K562 (cell line): Measurements from ENCODE around the gene SOST. TPM values are rescaled to one million over a fixed set of nuclear protein-coding genes. Genes with fewer than 3 reads are reported as not detected.

Experiments
- BRD4 ChIP-seq: fragments of 200-600 bp; sonication (generic); IDR thresholded peaks from 2 replicates; pipeline ENCODE4 v1.6.1; 2017; ENCODE audit warnings: inconsistent platforms
- DDX20 ChIP-seq: fragments of 450-650 bp; IDR thresholded peaks from 2 replicates; pipeline ENCODE4 v1.6.1; 2016; ENCODE audit warnings: missing genetic modification characterization, low read depth, mild to moderate bottlenecking, missing compliant biosample characterization, moderate library complexity
- E4F1 ChIP-seq: fragments of 250-450 bp; sonication (Bioruptor Pico); IDR thresholded peaks from 2 replicates; pipeline ENCODE4 v1.5.0; 2021; ENCODE audit warnings: mild to moderate bottlenecking, borderline replicate concordance
- FOXK2 ChIP-seq, 2 experiments: fragments of 450-650 bp; IDR thresholded peaks in 1 of 2; conservative IDR thresholded peaks in 1 of 2; 2 replicates each; pipeline ENCODE4 v1.6.1; 2016; ENCODE audit warnings: low read depth in 2 of 2, mild to moderate bottlenecking in 1 of 2
- HMG20A ChIP-seq: fragments of 450-650 bp; formaldehyde crosslinking; conservative IDR thresholded peaks from 2 replicates; pipeline ENCODE4 v1.4.0; 2020; ENCODE audit warnings: mild to moderate bottlenecking, mixed read lengths
- HOXB6 ChIP-seq: fragments of 250-450 bp; sonication (Bioruptor Pico); IDR thresholded peaks from 2 replicates; pipeline ENCODE4 v1.5.1; 2022; ENCODE audit warnings: mild to moderate bottlenecking, borderline replicate concordance
- POLR3A ChIP-seq: IDR thresholded peaks from 2 replicates; pipeline ENCODE4 v1.6.1; 2011; ENCODE audit warnings: borderline replicate concordance, mild to moderate bottlenecking, moderate library complexity; ENCODE audit not compliant: insufficient read length, insufficient read depth; ENCODE audit errors: extremely low read depth
- SIN3B ChIP-seq: fragments of 450-650 bp; IDR thresholded peaks from 2 replicates; pipeline ENCODE4 v1.6.1; 2017; ENCODE audit warnings: low read depth, mild to moderate bottlenecking, moderate library complexity
- SREBF1 ChIP-seq: fragments of 150-350 bp; IDR thresholded peaks from 2 replicates; pipeline ENCODE4 v1.6.1; 2014; ENCODE audit warnings: antibody characterized with exemption, low read depth, low read length, borderline replicate concordance
- TAF9B ChIP-seq: fragments of 450-650 bp; IDR thresholded peaks from 2 replicates; pipeline ENCODE4 v1.6.1; 2018; ENCODE audit warnings: mild to moderate bottlenecking; ENCODE audit not compliant: partially characterized antibody
- TFAP4 ChIP-seq: sonication (generic); formaldehyde crosslinking; IDR thresholded peaks from 2 replicates; pipeline ENCODE4 v1.8.0; 2022; ENCODE audit warnings: missing genetic modification reagents, mild to moderate bottlenecking, moderate library complexity, borderline replicate concordance
- ZBTB12 ChIP-seq: fragments of 250-450 bp; sonication (Bioruptor Pico); IDR thresholded peaks from 2 replicates; pipeline ENCODE4 v1.4.0; 2020
- ZBTB8A ChIP-seq: fragments of 450-650 bp; IDR thresholded peaks from 2 replicates; pipeline ENCODE4 v1.6.1; 2018; ENCODE audit warnings: mild to moderate bottlenecking, moderate library complexity; ENCODE audit not compliant: partially characterized antibody
- ZNF184 ChIP-seq: sonication (generic); formaldehyde crosslinking; IDR thresholded peaks from 2 replicates; pipeline ENCODE4 v1.5.0; 2020; ENCODE audit warnings: missing genetic modification reagents
- ZNF589 ChIP-seq: fragments of 200-800 bp; sonication (Bioruptor generic); IDR thresholded peaks from 2 replicates; pipeline ENCODE4 v1.6.1; 2016; ENCODE audit warnings: low read depth, missing genetic modification characterization, missing compliant biosample characterization
- ZNF668 ChIP-seq: fragments of 250-450 bp; sonication (Bioruptor Pico); IDR thresholded peaks from 2 replicates; pipeline ENCODE4 v1.8.0; 2022; ENCODE audit warnings: mild to moderate bottlenecking, inconsistent platforms
- polyA plus RNA-seq, 8 experiments: library from polyadenylated mRNA; depleted of rRNA in 4 of 8; stranded (reverse) in 5 of 8; unstranded in 3 of 8; fragments of >200 nt; fragmentation: Nextera tagmentation in 2 of 8; fragmentation: Illumina TruSeq in 1 of 8; extraction: Ambion mirVana in 2 of 8; extraction: Trizol in 1 of 8; gene quantifications; 2 replicates each; pipeline versions ENCODE4 v1.2.1 to v1.2.3, GENCODE V29; 2011 to 2014; ENCODE audit warnings: inconsistent platforms in 1 of 8, missing spikeins in 1 of 8
- total RNA-seq, 7 experiments: library from RNA; depleted of rRNA in 6 of 7; stranded (reverse); fragments of >200 nt in 6 of 7; fragmentation: Illumina TruSeq in 2 of 7; extraction: Trizol in 2 of 7; gene quantifications; 2 replicates each; pipeline versions ENCODE4 v1.2.1 to v1.2.3, GENCODE V29; 2011 to 2021; ENCODE audit warnings: low replicate concordance in 1 of 7

Gene SOST
- total and polyA plus RNA-seq, 9 of the 15 experiments (the other 6 are each of a cell fraction or from before 2014, with no cell fraction given), result not detected

GRCh38 chr17:43720311-43721060, 38.1 kb downstream of the SOST start (continued):
- TF ChIP-seq TFAP4 (CRISPR knock-in tag), result 0 out of 2 replicates have a peak, but pooled peaks have one; percentile 20
- no peak for TF ChIP-seq E4F1 (CRISPR knock-in tag)
- TF ChIP-seq HMG20A, result no peak
- TF ChIP-seq ZNF668 (CRISPR knock-in tag), result no peak
- TF ChIP-seq ZBTB12 (CRISPR knock-in tag), result no peak
- TF ChIP-seq FOXK2 (conservative IDR thresholded peaks at IDR 0.05 in 1 of 2, IDR thresholded peaks at IDR 0.05 in 1 of 2; ENCODE audit: low read depth in 2 of 2), result no peak
- TF ChIP-seq DDX20 (tag), result no peak
- TF ChIP-seq ZNF184 (CRISPR knock-in tag), result no peak
- no peak for TF ChIP-seq SIN3B
- no peak for TF ChIP-seq ZNF589 (CRISPR knock-in tag)
- TF ChIP-seq HOXB6 (CRISPR knock-in tag), result no peak
- TF ChIP-seq BRD4, result no peak
- TF ChIP-seq SREBF1, result no peak
- TF ChIP-seq POLR3A, result no peak
- TF ChIP-seq TAF9B, result no peak
- no peak for TF ChIP-seq ZBTB8A
